ENCODE data around the gene HSPB8.
"Not testable (repeated sequence)": the region's sequence is repeated elsewhere in the genome, so short reads cannot be mapped to it uniquely, and the experiment has no call there.

HSPB8 gene

GRCh38 chr12:119206348-119207062 is 27.8 kb downstream of the HSPB8 start:
- no peak for DNase-seq (ENCODE audit: low read depth in 3 of 3)

GRCh38 chr12:119207063-119207560 is 28.4 kb downstream of the HSPB8 start:
- no peak for DNase-seq (ENCODE audit: low read depth in 3 of 3)

DNA sequence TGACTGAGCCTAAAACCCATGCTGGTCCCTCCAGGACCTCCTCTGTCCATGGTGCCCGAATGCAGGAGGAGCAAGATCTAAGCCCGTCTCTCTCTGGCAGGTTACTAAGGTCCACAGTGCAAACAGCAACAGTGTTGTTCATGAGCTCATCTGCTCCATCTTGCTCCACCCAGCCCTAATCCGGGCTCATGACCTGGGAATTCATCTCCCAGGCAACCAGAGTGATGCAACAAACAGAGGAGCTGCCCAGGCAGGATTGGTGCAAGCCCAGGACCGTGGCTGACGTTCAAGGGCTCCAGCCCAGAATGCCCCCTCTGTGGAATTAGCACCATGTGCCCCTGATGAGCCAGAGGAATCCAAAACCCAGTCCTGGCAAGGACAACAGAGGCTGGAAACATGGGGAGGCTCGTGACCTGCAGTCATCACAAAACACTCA is 29.9 kb downstream of the HSPB8 start:
- DNase-seq (ENCODE audit: low read depth in 3 of 3): no peak

DNA sequence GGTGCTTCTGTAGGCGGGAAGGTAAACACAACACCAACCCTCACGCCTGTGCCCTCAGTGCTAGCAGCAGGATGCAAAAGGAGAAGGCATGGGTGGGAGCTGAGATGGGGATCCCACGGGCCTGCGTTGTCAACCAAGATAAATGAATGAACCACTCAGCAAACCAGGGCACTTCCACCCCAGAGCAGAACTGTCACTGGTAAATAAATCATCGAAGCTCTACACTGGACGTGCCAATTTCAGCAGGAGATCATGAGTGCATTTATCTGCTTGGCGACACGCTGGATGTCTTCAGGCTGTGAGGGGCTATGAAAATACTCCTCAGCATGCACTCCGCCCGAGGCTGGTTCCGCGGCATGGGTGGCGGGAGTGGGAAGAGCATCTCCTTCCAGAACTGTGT is 33.2 kb downstream of the HSPB8 start:
- DNase-seq (ENCODE audit: low read depth in 3 of 3): no peak

- no peak for DNase-seq (ENCODE audit: low read depth in 3 of 3)
These were observed 37.4 kb downstream of the HSPB8 start for GRCh38 chr12:119216084-119216483.

- DNase-seq (ENCODE audit: low read depth in 3 of 3): not testable (repeated sequence)
These were observed 40.1 kb downstream of the HSPB8 start for GRCh38 chr12:119218875-119219274.

GRCh38 chr12:119222222-119222951 is 43.7 kb downstream of the HSPB8 start:
- DNase-seq (ENCODE audit: low read depth in 3 of 3): no peak

DNA sequence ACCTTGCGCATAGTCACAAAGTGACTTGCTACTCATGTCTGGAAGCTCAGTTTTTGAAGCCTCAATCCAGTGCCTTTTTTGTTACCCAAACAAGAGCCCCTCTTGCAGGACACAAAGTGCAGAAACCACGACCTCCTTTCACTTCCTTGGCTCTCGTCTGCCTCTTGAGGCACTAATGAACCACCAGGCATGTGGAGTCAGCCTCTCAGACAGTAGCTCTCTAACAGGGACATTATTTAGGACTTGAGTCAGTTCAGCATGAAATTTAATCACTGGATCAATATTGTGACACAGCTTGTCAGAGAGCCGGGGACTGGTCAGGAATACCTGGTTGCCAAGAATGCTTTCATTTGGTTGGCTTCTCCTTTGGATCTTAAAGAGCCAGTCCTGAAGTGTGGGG is 46.7 kb downstream of the HSPB8 start:
- no peak for DNase-seq (ENCODE audit: low read depth in 3 of 3)

GRCh38 chr12:119227292-119227691 is 48.6 kb downstream of the HSPB8 start:
- no peak for DNase-seq (ENCODE audit: low read depth in 3 of 3)

DNA sequence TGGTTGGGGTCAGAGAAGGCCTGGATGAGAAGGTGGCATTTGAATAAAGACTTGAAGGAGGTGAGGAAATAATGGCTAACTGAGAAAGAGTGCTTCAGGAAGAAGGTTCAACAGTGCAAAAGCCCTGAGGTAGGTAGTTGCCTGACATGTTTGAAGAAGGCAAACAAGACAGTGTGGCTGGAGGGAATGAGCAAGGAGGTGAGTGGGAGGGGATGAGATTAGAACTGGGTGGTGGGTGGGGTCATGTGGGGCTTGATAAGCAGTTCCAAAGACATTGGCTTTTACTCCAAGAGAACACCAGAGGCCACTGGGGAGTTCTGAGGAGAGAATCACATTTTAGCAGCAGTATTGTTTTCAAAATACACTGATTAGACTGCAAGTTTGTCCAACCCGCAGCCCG is 50.5 kb downstream of the HSPB8 start:
- DNase-seq (ENCODE audit: low read depth in 3 of 3): no peak

DNA sequence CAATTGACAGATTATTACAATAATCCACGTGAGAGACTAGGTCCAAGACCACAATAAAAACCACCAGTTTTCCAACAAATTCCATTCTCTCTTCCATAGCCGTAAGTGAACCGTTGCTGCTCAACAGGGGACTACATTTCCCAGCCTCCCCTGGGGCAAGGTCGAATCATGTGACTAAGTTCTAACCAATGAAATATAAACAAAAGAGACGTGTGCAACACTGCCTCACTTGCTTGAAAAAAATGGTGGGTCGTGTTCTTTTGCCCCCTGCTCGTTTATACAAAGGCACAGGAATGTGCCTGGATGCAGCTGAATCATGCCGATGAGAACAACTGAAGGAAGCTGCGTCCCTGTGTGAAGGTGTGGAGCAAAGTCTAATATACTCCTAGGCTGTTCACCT is 51.1 kb downstream of the HSPB8 start:
- no peak for DNase-seq (ENCODE audit: low read depth in 3 of 3)

- no peak for DNase-seq (ENCODE audit: low read depth in 3 of 3)
These were observed 52.1 kb downstream of the HSPB8 start for GRCh38 chr12:119230807-119231206.

GRCh38 chr12:119231774-119232173 is 53.0 kb downstream of the HSPB8 start:
- no peak for DNase-seq (ENCODE audit: low read depth in 3 of 3)

- no peak for DNase-seq (ENCODE audit: low read depth in 3 of 3)
These were observed 56.5 kb downstream of the HSPB8 start for GRCh38 chr12:119235197-119235751.

- DNase-seq (ENCODE audit: low read depth in 3 of 3): no peak
These were observed 57.6 kb downstream of the HSPB8 start for GRCh38 chr12:119236372-119236771.

- no peak for DNase-seq (ENCODE audit: low read depth in 3 of 3)
These were observed 60.3 kb downstream of the HSPB8 start for GRCh38 chr12:119239040-119239439.

DNA sequence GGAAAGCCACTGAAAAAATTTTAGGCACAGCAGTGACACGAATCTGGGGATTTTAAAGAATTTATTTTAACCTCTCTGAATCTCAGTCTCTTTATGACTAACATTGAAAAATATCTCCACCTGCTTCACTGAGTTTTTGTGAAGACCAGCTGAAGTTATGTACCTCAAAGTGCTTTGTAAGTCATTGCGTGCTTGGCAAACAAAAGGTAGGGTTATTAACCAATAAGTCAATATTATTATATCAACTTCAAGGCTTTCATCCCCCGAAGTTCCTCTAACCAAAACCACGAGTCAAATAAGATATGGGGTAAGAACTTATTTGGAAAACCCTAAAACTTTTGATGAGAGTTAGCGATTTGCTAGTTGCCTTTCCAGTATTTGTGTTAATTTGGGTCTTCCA is 62.3 kb downstream of the HSPB8 start:
- no peak for DNase-seq (ENCODE audit: low read depth in 3 of 3)

DNA sequence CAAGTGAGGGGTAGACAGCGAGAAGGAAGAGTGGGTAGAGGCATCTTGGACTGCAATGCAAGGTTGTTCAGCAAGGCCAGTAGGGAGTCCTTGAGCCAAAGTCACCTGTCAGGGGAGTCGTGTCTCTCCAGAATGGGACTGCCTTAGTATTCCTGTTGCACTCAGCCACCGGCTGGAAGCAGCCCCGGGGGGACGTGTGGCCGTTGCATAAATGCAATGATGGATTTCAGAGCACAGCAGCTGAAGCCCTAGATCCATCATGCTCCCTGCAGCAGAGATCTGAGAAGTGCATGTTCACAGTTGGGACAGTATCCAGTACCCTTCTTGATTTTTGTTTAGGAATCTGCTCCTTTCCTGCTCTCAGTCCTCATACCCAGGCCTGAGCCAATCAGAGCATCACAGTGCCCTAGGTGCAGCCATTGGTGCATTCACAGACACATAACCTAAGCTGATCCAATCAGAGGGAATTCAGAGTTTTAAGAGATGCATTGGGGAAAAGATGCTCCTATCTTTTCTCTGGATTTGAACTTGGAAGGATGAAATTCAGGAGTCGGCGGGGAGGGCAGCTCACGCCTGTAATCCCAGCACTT is 62.9 kb downstream of the HSPB8 start:
- DNase-seq (ENCODE audit: low read depth in 3 of 3): no peak
